ENCODE data around the gene AFAP1L1. TPM values are rescaled to one million over a fixed set of nuclear protein-coding genes. Genes with fewer than 3 reads are reported as not detected.

Gene AFAP1L1
- total and polyA plus RNA-seq, 2 of the 13 experiments (the other 11 are each of a cell fraction or from before 2014, with no cell fraction given) = 0.38 to 1.0 TPM

GRCh38 chr5:149280124-149280523 is 8.5 kb downstream of the AFAP1L1 start:
- WGBS (ENCODE audit: low lambda C conversion rate) = 17% methylated on average over 1 of the region's 1 CpG
- TF ChIP-seq SYNCRIP (IDR thresholded peaks at IDR 0.05; ENCODE audit: insufficient read depth, low read depth, low read length) (no peak), ZNF207 (IDR thresholded peaks at IDR 0.05; ENCODE audit: borderline replicate concordance) (no peak), DMTF1 (CRISPR knock-in tag; IDR thresholded peaks at IDR 0.05) (no peak), CREB1 (IDR thresholded peaks at IDR 0.05) (no peak), CREB1 (CRISPR knock-in tag; IDR thresholded peaks at IDR 0.05) (no peak), POLR2AphosphoS2 (IDR thresholded peaks at IDR 0.05; ENCODE audit: low read depth, low read length) (no peak), ZNF660 (CRISPR knock-in tag; IDR thresholded peaks at IDR 0.05; ENCODE audit: borderline replicate concordance, low read depth) (no peak), TCF12 (IDR thresholded peaks at IDR 0.05) (no peak), TCF12 (CRISPR knock-in tag; IDR thresholded peaks at IDR 0.05) (no peak), ZNF816 (CRISPR knock-in tag; IDR thresholded peaks at IDR 0.05; ENCODE audit: borderline replicate concordance) (no peak), KDM5A (IDR thresholded peaks at IDR 0.05; ENCODE audit: borderline replicate concordance, low read length) (no peak), EZH2 (conservative IDR thresholded peaks at IDR 0.05; ENCODE audit: low read depth, low read length) (no peak), IKZF4 (CRISPR knock-in tag; IDR thresholded peaks at IDR 0.05; ENCODE audit: borderline replicate concordance, low read depth, not compliant biosample characterization) (no peak), CC2D1A (CRISPR knock-in tag; IDR thresholded peaks at IDR 0.05) (no peak)
- TF ChIP-seq, protein P1, sequence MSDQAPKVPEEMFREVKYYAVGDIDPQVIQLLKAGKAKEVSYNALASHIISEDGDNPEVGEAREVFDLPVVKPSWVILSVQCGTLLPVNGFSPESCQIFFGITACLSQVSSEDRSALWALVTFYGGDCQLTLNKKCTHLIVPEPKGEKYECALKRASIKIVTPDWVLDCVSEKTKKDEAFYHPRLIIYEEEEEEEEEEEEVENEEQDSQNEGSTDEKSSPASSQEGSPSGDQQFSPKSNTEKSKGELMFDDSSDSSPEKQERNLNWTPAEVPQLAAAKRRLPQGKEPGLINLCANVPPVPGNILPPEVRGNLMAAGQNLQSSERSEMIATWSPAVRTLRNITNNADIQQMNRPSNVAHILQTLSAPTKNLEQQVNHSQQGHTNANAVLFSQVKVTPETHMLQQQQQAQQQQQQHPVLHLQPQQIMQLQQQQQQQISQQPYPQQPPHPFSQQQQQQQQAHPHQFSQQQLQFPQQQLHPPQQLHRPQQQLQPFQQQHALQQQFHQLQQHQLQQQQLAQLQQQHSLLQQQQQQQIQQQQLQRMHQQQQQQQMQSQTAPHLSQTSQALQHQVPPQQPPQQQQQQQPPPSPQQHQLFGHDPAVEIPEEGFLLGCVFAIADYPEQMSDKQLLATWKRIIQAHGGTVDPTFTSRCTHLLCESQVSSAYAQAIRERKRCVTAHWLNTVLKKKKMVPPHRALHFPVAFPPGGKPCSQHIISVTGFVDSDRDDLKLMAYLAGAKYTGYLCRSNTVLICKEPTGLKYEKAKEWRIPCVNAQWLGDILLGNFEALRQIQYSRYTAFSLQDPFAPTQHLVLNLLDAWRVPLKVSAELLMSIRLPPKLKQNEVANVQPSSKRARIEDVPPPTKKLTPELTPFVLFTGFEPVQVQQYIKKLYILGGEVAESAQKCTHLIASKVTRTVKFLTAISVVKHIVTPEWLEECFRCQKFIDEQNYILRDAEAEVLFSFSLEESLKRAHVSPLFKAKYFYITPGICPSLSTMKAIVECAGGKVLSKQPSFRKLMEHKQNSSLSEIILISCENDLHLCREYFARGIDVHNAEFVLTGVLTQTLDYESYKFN (CRISPR knock-in tag; conservative IDR thresholded peaks at IDR 0.05) = no peak
- TF ChIP-seq, protein P2, sequence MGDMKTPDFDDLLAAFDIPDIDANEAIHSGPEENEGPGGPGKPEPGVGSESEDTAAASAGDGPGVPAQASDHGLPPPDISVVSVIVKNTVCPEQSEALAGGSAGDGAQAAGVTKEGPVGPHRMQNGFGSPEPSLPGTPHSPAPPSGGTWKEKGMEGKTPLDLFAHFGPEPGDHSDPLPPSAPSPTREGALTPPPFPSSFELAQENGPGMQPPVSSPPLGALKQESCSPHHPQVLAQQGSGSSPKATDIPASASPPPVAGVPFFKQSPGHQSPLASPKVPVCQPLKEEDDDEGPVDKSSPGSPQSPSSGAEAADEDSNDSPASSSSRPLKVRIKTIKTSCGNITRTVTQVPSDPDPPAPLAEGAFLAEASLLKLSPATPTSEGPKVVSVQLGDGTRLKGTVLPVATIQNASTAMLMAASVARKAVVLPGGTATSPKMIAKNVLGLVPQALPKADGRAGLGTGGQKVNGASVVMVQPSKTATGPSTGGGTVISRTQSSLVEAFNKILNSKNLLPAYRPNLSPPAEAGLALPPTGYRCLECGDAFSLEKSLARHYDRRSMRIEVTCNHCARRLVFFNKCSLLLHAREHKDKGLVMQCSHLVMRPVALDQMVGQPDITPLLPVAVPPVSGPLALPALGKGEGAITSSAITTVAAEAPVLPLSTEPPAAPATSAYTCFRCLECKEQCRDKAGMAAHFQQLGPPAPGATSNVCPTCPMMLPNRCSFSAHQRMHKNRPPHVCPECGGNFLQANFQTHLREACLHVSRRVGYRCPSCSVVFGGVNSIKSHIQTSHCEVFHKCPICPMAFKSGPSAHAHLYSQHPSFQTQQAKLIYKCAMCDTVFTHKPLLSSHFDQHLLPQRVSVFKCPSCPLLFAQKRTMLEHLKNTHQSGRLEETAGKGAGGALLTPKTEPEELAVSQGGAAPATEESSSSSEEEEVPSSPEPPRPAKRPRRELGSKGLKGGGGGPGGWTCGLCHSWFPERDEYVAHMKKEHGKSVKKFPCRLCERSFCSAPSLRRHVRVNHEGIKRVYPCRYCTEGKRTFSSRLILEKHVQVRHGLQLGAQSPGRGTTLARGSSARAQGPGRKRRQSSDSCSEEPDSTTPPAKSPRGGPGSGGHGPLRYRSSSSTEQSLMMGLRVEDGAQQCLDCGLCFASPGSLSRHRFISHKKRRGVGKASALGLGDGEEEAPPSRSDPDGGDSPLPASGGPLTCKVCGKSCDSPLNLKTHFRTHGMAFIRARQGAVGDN (CRISPR knock-in tag; IDR thresholded peaks at IDR 0.05) = no peak

More at GRCh38 chr5:149280124-149280523, 8.5 kb downstream of the AFAP1L1 start:
- FAIRE-seq (no peak), DNase-seq (ENCODE audit: low spot score) (no peak), ATAC-seq (no peak)
- Histone ChIP-seq H3K9ac (ENCODE audit: insufficient read depth, low read depth, low read length) (no peak overlapping the region), H3K79me2 (ENCODE audit: insufficient read depth, low read length) (no peaks in the 10 kb centered on the region), H3K9me3 (ENCODE audit: low read length) (no peaks in the 10 kb centered on the region), H4K20me1 (ENCODE audit: insufficient read depth, low read length) (no peaks in the 10 kb centered on the region), H3K4me1 (ENCODE audit: insufficient read depth, low read length) (no peaks in the 10 kb centered on the region), H3K27me3 (ENCODE audit: control insufficient read depth in 1 of 2, insufficient read depth in 2 of 2, low read length in 2 of 2) (no peaks in the 10 kb centered on the region), H3K36me3 (replicated peaks in 1 of 2; ENCODE audit: control insufficient read depth in 1 of 2, insufficient read depth in 2 of 2, low read length in 2 of 2) (no peaks in the 10 kb centered on the region), H3K4me2 (ENCODE audit: low read depth, low read length) (no peak overlapping the region), H2AFZ (ENCODE audit: low read length) (no peak overlapping the region), H3K4me3 (replicated peaks in 1 of 3; ENCODE audit: insufficient read depth in 1 of 3, low read depth in 2 of 3, low read length in 3 of 3) (no peak overlapping the region), H3K27ac (ENCODE audit: extremely low read length, insufficient read depth, low read length) (no peak overlapping the region)
- CTCF ChIA-PET (ENCODE audit: low intra/inter-chr PET ratio, low total read pairs) = no interaction called here
- in situ Hi-C loops (cut with HindIII; ENCODE audit: extremely low pct_ligation_motif_present, low pct_unique_long_range_greater_than_20kb) = no loop called here
- POLR2A ChIA-PET = no interaction called here
- intact Hi-C loops (cut with micrococcal nuclease; ENCODE audit: unreplicated experiment) = no loop called here
- no TSS peak for BruUV-seq (replicated peaks)

Measured in HepG2 (cell line).